Activated CD4-positive, CD25-positive, alpha-beta regulatory T cell treated with anti-CD3 and anti-CD28 coated beads, Interleukin-2, amount 50 U/mL, for 72 hours (primary cell): ENCODE measurements around the gene MEIG1.
"Not testable (repeated sequence)": the region's sequence is repeated elsewhere in the genome, so short reads cannot be mapped to it uniquely, and the experiment has no call there.

ENCODE experiments used
- DNase-seq: peaks from one replicate; pipeline ENCODE4 v3.0.0; 2021

MEIG1 gene, protein sequence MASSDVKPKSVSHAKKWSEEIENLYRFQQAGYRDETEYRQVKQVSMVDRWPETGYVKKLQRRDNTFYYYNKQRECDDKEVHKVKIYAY

DNA sequence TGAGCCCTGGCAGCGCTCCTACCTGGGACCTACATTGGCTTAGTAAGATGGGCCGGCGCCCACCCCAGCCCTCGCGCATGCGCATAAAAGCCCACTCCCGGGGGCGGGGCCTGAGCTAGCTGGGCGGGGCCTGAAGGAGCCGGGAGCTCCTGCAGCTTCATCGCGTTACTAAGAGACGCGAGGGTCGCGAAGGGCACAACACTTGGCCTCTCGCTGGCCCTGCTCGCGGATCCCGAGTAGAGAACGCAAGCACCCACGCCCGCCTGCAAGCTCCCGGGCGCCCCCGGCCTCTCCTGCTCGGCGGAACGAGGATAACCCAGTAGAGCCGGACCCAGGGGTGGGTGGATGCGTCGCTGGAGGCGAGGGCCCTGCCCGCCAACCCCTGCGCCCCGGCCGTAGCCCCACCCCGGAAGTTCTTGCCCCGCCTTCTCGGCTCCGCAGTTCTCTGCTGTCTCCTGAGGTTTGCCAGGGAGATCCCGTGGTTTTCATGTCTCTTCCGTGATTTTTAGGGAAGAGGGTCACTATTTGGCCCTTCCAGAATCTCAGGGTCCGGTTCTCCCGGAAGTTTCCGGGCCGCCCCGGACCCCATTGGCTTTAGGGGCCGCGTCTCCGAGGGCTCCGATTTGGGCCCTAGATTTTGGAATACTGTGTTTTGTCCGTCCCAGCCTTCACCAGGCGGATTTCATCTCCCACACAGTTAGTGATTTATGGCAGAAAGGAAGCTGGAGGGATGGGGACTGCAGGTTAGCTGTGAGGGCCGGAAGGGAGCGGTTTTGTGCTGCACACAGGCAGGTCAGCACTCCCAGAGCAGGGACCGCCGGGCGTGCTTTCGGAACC lies at the start of gene MEIG1:
TSS of gene MEIG1 (plus strand) at position 168 of the 837 bp plus-strand sequence. CDS start 7,081 bp downstream, outside the sequence.
- peak; percentile 96 for DNase-seq

DNA sequence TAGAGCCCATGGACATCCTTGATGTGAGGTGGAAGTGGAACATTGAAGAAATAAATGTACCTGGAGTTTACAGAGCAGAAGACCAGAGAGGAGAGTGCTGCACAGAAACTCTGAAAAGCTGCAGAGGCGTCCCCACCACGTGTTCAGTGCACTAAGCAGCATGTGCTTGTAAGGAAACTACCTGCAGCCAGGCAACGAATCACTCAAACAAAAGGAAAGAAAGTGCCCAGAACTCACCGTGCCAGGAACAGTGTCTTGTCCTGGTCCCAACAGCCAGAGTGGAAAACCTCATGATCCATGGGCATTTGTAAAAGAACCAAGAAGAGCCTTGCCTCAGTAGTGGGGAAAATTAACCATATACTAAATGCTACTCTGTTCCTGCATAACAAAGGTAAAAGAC lies 48.2 kb upstream of the MEIG1 start:
- DNase-seq: no peak

DNA sequence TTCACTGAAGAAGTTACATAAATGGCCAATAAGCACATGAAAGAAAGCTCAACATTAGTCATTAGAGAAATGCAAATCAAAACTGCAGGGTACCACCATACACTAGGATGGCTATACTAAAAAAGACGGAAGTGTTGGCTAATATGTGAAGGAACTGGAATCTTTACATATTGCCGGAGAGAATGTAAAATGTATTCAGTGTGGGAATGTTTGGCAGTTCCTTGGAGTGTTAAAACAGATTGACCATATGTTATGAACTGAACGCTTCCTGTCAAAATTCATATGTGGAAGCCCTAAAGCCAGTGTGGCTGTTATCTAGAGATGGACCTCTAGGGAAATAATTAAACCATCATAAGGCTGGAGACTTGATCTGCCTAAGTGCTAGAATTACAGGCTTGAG lies 47.4 kb upstream of the MEIG1 start:
- no peak for DNase-seq

DNA sequence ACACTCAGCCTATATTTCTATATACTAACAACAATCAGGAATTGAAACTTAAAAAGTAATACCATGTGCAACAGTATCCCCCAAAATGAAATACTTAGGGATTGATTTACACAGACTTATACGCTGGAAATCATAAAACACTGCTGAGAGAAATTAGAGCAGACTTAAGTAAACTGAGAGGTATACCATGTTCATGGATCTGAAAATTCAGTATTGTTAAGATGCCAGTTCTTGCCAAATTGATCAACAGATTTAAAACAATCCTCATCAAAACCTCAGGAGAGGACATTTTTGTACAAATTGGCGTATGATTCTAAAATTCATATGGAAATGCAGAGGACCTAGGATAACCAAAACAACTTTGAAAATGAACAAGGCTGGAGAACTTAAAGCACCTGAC lies 42.6 kb upstream of the MEIG1 start:
- no peak for DNase-seq

DNA sequence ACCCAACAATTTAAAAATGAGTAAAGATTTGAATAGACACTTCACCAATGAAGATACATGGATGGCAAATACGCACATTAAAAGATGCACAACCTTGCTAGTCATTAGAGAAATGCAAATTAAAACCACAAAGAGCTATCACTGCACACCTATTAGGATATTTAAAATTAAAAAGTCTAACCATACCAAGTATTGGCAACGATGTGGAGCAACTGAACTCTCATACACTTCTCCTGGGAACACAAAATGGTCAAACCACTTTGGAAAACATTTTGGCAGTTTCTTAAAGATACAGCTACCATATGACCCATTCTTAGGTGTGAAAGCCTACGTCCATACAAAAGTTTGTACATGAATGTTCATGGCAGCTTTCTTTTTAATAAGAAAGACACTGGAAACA lies 41.4 kb upstream of the MEIG1 start:
- no peak for DNase-seq

DNA sequence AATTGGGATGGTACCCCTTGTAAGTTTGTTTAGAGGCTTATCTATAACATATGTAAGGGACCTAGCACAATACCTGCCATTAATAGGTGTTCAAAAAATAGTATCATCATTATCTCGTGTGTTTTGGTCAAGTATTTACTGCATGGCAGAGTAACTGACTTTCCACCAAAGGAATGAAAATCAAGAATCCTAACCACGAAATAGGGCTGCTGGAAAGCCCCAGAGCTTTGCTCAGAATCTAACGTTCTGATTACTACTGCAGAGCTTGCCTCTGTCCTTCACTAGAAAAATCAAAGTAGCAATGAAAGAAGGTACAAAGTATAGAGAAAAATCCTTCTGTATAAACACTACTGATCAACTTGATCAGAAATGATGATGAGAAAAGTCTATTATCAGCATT lies 40.2 kb upstream of the MEIG1 start:
- no peak for DNase-seq

DNA sequence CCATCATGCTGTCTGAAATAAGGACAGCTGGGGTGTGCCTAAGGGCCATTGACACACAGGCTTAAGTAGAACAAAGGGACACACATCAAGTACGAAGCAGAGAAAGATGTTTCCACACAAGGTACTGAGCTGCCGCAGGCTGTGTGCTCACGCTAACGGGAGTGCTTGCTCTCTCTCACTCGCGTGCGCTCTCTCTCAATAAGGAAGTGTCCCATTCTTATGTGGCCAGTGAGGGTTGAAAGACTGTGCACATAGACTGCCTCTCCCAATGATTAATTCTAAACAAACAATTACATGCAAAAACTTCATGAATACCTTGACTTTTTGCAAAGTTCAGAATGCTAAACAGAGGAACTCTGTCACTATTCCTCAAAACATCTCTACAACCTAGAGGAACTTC lies 35.2 kb upstream of the MEIG1 start:
- no peak for DNase-seq

DNA sequence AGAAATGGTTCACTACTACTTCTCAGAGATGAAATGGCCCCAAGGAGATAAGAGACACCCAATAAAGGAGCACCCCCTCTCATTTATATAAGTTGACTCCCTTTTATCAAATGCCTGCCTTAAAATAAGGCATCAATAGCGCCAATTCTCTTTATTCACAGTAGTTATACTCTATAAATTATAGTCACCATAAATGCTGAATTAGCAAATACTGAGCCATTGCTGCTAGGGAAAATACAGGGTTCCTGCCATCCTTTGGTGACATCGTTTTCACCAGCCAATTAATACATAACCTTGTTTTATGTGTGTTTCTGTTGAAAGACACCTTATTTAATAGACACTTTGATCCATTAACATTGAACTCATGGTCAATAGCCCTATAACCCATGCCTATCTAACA lies 33.9 kb upstream of the MEIG1 start:
- no peak for DNase-seq

DNA sequence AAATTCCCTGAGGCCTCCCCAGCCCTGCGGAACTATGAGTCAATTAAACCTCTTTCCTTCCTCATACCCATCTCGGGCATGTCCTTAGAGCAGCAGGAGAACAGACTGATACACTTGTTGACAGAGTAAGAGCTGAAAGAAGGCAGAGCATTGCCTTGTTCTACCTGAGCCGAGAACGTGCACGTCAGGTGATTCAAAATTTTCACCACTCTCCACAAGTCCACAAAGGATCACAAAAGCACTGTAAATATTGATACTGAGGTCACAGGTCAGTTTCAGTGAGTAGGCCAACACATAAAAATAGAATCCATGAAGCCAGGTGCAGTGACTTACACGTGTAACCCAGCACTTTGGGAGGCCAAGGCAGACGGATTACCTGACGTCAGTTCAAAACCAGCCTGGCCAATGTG lies 33.1 kb upstream of the MEIG1 start:
- no peak for DNase-seq

DNA sequence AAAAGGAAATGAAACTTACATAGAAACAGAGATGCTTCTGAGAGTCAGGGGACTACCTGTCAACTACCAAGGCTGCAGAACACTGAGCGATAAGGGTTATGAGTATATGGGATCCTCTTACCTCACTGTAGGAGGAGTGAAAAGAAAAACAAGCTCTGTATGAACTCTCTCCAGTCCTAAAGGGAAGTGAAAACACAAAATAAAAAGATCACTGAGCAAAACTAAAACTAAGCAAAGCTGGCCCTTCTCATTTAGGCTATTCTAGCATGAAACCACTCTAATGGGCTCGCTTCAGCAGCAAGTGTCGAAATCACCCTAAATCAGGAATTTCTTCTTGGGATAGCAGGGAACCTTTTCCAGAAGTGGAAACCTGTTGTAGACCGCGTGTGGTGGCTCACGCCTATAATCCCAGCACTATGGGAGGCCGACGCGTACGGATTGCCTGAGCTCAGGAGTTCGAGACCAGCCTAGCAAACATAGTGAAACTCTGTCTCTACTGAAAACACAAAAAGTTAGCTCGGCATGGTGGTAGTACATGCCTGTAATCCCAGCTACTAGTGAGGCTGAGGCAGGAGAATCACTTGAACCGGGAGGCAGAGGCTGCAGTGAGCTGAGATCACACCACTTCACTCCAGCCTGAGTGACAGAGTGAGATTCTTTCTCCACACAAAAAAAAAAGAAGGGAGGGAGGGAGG lies 32.3 kb upstream of the MEIG1 start:
- no peak for DNase-seq

DNA sequence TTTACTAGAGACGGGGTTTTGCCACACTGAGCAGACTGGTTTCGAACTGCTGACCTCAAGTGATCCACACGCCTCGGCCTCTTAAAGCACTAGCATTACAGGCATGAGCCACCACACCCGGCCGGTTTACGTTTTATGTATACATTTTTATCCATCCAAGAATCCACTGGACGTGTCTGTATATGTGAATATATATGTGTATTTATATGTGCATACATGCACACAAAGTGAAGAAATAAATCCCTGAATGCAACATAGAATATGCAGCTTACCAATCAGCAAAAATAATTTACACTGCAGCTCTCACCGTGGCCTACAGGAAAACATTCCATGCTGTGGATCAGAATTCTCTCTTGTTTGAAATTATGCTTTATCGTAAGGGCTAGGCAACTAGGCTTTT lies 28.6 kb upstream of the MEIG1 start:
- no peak for DNase-seq

DNA sequence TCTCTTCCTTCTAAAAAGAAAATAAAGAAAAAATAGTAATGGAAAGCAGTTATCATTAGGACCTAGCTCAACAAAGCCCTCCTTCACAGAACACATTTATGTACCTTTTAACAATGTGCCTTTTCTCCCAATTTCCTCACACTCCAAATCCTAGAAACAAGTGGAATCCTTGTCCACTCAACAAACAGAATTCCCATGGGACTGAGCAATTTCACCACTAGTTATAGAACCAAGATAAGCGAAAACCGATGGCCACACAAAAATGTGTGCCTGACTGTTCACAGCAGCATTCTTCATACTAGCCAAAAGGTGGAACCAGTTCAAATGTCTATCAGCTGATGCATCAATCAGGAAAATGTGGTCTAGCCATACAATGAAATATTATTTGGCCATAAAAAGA lies 22.6 kb upstream of the MEIG1 start:
- DNase-seq: no peak

DNA sequence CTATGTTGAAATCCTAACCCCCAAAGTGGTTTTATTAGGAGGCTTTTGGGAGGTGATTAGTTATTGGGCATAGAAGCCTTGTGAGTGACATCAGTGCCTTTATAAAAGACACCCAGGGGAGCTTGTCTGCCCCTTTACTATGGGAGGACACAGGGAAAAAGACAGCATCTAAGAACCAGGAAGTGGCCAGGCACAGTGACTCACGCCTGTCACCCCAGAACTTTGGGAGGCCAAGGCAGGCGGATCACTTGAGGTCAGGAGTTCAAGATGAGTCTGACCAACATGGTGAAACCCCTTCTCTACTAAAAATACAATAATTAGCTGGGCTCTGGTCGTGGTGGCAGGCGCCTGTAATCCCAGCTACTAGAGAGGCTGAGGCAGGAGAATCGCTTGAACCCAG lies 20.2 kb upstream of the MEIG1 start:
- not testable (repeated sequence) for DNase-seq

DNA sequence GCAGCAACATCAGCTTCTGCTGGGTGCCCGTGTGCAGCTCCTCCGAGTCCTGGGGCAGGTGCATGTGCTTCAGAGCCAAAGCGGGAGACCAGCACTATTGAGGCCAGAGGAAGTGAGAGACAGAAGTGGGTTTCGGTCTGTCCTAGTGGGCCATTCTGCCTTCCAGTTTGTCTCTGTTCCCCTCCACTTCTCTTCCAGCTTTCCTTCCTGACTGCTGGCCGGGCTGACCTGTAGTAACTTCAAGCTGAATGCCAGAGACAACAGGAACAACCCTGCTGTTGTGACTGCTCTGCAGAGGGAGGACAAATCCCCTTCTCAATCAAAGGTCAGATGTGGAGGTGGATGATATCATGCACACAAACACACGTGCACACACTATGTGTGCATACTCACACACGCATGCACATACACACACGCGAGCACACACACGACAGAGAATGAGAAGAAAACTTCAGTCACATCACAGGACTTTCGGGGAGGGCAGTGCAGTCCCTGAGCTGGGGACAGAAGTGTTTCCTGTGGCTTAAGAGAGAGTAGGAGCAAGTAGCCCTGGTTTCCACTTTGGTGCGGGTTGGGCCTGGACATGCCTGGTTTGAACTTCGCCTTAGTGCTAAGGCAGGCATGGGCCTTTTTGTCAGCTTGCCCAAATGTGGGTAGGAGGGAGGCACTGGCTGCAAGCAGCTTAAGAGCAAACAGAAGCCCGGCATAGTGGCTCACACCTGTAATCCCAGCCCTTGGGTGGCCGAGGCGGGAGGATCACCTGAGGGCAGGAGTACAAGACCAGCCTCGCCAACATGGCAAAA lies 16.8 kb upstream of the MEIG1 start:
- not testable (repeated sequence) for DNase-seq

DNA sequence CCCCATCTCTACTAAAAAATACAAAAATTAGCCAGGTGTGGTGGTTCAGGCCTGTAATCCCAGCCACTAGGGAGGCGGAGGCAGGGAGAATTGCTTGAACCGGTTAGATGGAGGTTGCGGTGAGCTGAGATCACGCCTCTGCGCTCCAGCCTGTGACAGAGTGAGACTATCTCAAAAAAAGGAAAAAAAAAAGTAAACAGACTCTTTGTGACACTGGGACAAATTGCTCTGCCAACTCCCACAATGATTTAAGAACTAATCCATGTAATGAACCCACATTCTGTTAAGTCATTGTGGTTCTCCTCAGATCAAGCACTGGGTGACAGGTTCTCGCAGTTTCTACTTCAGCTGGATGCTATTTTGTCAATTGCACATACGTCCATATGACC lies 16.2 kb upstream of the MEIG1 start:
- not testable (repeated sequence) for DNase-seq

DNA sequence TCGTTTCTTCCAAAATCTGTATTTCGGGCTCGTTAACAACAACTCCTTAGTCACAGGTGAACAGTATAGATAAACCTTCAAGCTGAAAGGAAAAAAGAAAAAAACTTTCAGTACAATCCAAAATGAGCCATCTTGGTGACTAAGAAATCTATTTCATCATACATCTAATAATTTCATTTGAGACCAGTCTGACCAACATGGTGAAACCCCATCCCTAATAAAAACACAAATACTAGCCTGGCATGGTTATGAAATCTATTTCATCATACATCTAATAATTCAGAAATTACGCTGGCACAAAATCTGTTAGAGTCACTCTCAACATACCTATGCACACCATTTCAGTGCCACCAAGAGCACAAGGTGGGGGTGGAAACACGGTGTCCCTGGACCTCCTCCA lies 14.1 kb upstream of the MEIG1 start:
- no peak for DNase-seq

DNA sequence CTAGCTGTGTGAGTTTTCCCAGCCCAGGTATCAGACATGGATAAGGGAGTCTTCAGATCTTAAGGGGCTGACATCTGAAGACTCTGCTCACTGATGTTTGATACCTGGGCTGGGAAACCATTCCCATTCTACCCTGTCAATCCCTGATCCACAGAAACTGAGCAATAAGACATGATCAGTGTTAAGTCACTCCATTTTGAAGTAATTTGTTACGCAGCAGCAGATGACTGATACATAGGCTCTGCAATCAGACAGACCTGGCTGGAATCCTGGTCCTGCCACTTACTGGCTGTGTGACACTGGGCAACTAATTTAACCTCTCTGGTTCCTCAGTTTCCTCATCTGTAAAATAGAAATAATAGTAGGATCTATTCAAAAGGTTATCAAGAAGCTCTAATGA lies 11.9 kb upstream of the MEIG1 start:
- DNase-seq: no peak

DNA sequence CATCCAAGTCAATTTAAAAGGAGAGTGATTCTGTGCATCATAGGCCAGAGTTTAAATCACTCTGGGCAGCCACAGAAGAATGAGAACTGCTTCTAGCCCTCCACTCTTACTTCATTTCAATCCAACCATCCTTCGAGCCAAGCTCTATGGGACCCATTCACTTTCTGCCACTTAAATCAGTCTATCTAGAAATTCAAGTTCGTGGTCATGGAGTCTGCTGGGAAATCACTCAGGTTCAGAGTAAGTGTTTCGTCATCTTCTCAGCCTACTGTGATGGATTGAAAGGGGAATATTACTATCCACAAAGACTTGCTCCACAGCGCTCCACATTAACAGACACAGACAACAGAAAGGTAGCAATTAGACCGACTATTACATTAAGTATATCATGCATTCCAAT lies 9.9 kb upstream of the MEIG1 start:
- DNase-seq: no peak

DNA sequence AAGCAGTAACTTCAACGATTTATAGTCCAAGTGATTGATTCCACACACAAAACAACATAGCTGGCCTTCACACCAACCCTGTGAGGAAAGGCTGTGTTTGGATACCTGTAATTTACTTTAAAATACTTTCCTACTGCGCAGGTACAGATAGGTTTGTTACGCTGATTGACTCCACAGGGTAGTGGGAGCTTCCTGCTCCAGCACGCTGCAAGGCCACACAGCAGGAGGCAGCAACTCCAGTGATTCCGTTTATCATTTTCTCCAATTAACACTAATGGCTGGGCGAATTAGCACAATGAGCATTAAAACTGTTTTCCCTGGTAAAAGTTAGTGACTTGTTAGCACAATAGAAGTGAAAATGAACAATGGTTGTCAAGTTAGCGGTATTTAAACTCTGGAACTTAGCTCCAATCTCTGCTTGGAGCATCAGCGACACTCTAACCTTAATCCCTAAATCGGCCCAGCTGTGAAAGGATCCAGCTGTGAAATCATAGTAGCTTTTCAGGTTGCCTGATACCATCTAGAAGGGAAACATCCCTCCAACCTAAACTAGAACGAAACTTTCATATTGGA lies 6.3 kb upstream of the MEIG1 start:
- no peak for DNase-seq

DNA sequence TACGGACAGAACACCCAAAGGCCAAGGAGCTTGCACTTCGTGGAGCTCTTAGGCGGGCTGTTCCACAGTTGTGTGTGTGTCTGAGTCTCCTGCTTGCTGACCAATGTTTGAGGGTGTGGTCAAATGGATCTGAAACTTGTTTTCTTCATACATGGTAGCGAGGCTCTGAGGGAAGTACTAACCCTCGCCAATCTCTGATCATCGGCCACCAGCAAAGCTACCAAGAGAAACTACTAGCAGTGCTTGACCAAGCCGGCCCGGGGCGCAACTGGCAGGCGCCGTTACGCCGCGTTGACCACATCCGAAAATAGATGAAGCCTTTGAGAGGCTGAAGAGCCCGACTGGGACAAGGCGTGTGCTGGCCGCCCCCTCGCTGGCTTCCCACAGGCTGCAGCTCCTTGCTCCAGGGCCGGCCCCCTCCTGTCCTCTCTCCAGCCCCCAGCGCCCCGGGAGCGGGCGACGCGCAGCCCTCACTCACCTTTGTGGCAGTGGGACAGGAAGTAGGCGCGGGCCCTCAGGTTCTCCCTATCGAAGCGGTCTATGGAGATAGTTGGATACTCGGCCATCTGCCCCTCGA lies 5.7 kb upstream of the MEIG1 start:
- DNase-seq: no peak

DNA sequence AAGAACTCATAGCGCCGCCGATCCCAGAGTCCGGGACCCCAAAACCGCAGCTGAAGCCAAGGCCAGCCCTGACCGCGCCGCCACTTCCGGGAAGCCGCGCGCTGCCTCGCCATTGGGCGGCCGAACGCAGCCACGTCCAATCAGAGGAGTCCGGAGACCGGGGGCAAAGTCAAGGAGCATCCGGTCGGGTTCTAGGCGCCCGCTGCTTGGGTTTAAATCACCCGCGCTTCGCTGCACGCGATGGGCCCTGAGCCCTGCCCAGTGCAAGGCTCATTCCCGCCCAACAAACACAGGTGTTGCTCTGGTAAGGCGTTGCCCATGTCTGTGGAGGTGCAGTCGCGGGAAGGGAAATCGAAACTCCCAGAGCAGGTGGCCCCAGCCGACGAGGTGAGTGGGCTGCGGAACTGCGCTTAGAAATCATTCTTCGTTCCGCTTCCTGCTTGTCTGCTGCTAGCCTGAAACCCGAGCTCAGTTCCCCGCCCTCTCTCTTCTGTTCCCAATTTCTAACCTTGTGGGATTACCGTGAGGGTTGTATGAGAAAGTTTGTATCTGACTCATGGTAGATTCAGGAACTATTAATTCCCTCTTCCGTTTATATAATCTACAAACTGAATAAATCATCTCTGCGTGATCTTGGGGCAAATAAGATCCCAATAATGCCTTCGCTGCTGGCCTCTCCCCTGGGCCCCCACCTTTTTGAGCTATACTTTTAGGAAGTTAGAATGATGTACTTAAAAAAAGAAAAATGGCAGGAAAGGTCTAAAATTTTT lies 5.0 kb upstream of the MEIG1 start, which contains the start of gene DCLRE1C:
TSS of gene DCLRE1C (minus strand) at position 96 of the 770 bp plus-strand sequence. CDS start at position 10, 86 bp downstream.
- DNase-seq: peak; percentile 88

DNA sequence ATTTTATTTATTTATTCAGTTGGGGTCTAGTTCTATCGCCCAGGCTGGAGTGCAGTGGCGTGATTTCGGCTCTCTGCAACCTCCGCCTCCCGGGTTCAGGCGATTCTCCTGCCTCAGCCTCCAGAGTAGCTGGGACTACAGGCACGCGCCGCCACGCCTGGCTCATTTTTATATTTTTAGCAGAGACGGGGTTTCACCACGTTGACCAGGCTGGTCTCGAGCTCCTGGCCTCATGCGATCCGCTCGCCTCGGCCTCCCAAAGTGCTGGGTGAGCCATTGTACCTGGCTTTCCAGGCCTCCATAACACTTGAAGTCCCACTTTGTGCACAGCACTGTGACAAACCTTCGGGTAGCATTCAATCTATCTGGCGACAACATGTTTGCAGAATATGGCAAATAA lies 4.3 kb upstream of the MEIG1 start:
- no peak for DNase-seq
